UCSD-AML1 (cell line): ENCODE results near the gene PPP3CA.

Experiments used
- DNase-seq: peaks from one replicate; lab custom pipeline; 2025; ENCODE audit not compliant: unreplicated experiment; lab: John Stamatoyannopoulos, UW

The PPP3CA gene

DNA sequence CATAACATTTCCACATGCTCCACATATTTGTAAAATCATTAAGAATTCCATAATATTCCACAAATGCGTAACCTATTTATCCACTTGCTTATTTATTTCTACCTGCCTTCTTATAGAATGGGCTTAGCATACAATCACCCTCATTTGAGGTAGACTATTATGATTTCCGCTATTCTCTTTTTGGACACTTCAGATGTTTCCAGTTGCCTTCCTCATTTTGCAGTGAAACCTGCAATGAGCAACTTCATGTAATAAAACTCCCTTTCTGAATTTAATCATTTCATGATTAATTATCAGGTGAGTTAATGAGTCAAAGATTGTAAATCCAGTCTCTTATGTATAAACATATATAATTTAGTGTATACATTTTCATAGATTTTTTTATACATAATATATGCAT, 58.0 kb downstream of the PPP3CA start:
- no peak for DNase-seq

DNA sequence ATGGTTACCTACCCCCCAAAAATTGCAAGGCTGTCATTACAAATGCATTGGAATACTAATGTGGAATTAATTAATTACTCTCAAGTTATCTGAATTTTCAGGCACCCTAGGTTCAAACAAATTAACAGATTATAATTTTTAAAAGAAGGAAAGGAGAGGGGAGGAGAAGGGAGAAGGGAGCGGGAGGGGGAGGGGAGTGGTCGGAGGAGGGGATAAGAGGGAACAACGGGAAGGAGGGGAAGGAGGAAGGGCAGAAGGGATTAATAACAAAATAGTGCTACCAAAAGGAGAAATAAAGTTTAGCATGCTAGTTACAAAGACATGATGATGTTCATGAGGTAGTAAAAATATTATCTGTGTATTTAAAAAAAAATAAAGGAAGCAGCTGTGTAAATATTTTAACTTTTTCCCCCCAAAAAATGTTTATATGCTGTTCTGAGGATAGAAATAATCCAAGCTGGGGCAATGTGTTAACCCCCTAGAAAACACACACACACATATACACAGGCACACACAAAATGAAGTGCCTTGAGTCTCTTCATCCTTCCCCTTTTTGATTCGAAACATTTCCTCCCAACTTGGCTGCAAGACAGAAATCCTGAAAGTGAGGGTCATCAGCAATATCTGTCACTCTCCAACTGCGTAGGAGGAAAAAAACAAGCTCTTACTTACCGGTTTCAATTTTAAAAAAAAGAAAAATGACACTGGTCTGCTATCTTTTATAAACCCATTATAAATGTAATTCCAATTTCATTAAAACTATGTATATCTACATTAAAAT, 58.8 kb downstream of the PPP3CA start:
- no peak for DNase-seq

DNA sequence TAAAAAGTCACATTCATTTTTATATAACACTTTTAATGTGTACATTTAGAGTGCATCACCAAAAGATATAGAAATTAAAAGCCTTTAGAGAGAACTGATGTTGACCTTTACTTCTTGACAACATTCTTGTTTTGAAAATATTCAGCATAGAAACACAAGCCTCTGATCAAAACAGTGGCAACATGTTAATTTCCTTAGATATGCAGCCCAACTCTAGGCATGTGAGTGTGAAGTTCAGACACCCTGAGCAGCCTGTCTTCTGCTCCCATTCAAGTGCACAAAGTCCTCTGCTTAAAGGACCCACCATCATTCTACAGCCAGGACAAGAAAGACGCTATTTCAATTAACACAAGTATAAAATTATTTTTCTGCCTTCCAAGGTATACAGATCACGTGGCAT, 60.0 kb downstream of the PPP3CA start:
- DNase-seq: no peak

DNA sequence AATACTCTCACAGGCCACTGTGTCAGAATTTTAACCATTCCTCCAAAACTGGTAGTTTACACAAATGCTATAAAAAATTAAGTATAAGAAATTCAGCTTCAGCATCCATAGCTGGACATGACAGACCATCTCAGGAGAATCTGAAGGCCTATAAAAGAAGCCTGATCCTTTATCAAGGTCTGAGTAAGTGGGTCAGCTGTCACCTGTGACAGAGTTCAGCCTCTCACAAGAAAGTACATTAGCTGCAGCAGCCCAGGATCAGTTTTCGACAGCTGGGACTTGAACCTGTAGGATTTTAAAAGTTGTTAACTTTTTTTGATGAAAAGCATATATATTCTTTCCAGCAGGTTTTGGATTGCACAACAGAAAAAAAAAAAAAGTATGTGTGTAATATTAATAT, 60.7 kb downstream of the PPP3CA start:
- no peak for DNase-seq

DNA sequence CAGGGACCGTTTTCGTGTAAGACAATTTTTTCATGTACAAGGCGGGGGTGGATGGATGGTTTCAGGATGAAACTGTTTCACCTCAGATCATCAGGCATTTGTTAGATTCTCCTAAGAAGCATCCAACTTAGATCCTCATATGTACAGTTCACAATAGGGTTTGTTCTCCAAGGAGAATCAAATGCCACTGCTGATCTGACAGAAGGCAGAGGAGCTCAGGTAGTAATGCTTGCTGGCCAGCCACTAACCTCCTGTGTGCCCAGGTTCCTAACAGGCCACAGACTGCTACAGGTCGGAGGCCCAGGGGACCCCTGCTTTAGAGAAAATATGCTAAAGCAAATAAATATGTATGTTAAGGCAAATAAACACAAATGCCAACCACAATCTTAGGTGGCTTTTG, 61.3 kb downstream of the PPP3CA start:
- no peak for DNase-seq

DNA sequence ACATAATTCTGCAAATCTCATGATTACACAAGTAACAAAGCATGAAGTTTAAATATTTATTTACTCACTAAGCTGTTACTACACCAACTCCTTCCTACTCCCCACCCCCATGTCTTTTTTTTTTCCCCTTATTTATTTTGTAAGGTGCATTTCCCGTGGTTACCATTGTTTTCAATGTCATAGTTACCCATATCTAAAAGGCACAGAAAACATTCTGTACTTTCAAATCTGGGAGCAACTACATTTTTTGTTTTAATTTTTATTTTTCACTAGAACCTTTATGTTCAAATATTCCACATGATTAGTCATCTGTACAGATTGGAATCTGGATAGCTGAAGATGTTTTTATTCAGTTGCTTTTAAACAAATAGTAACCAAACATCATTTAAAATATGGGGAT, 62.8 kb downstream of the PPP3CA start:
- DNase-seq: no peak

DNA sequence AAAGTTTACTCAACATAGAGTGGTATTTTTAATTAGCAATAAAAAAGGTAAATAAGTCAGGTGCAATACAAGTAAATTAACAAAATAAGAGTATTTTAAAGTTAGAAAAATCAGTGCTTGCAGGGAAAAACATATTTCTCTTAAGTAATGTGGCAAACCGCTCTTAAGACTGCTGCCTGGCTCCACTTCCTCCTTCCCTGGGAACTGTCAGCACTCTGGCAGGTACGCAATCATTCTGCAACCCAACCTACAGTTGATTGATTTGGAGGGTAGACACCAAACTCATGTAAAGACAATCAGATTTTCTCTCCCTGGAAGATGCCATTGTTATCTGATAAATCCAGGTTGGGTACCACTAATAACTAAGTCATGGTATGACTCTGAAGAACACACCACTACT, 63.9 kb downstream of the PPP3CA start:
- no peak for DNase-seq

DNA sequence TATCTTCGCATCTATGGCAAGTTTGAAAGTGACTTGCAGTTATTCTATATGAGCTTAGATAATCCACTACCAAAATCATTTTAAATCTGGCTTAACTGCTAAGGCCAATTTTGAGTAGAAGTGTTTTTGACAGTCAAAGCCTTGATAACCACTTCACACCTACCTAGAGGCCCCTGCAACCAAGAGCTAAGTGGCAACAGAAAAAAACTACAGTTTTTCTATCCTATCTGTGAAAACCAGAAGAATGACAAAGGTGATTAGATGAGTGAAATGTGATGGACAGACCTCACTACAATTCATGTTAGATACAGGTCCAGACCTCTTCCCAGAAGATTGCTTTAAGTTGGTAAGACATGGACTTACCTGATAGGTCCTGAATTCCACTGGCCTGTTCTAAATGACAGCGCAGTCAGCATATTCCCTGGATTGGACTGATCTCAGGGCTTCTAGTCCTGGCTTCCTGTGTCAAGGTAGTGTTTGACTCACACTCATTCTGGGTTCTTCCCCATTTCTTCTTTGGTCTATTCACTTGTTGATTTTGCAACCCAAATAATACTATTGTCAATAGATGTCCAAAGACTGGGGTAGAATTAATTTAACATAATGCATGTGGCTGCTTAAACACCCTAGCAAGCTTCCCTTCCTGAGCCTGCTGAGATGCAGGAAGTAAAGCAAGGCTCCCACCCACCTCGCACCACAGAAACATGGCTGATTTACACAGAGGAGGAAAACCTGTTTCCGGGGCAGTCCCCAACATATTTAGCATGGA, 65.1 kb downstream of the PPP3CA start:
- peak; percentile 48 for DNase-seq

DNA sequence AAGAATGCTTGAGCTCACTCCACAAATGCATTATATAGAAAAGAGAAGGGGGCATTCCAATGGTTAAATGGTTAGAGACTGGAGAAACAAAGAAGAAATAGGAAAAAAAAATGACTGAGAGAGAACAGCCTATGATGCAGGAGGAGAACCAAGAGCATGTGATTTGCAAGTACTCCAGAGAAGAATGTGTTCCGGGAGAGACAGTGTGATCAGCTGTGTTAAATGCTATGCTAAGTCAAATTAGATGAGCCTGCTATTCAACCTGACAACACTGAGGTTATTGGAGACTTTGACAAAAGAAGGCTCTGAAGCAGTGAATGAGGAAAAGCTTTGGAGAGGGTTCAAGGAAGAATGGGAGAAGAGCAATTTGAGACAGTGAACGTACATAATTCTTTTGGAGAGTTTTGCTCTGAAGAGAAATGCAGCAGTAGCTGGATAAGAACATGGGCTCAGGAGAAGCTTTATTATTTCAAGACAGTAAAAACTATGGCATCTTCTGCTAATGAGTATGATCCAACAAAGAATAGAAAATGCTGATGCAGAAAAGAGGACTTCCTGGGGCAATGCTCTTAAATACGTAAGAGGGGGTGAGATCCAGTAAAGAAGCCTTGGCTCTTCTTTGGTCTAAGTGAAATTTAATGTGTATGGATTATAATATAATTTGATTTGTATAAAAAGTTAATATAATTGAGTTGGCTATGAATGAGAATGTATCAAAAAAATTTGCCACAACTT, 66.3 kb downstream of the PPP3CA start:
- DNase-seq: no peak

DNA sequence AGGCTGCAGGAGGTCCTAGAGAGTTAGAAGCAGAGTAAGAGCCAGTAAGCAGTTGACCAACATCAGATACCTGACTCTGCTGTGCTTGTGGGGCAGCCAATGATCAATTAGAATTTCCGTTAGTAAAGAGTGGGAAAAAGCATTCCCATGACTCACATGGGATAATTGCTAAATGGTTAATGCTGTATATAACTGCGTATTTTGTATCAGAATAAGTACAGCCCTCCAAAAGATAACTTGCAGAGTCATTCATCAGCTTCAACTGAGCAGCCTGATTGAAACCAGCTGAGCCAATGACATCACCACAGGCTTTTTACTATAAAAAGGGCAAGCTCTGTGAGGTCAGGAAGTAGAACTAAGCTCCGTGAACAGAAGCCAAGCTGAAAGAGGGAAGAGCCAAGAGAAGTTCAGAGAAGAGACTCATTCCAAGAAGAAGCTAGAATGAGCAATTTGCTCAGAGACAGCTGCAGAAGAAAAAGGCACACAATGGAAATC, 67.9 kb downstream of the PPP3CA start:
- DNase-seq: no peak

DNA sequence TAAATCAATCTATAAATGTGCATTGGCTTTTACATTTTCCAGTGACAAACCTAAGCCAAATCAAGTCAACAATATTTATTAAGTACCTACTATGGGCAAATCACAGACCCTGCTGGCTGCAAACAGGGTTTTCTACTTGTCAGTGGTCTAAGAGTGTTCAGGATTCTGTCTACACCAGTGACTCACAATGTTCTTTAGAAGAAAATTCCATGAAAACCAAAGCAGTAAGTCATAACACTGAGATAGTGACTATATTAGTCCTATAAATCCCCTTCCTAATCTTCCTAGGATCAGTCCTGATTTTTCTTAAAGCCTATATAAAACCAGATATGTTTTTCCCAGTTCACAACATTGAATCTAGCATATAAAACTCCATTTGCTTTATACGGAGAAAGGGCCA, 69.7 kb downstream of the PPP3CA start:
- DNase-seq: no peak

DNA sequence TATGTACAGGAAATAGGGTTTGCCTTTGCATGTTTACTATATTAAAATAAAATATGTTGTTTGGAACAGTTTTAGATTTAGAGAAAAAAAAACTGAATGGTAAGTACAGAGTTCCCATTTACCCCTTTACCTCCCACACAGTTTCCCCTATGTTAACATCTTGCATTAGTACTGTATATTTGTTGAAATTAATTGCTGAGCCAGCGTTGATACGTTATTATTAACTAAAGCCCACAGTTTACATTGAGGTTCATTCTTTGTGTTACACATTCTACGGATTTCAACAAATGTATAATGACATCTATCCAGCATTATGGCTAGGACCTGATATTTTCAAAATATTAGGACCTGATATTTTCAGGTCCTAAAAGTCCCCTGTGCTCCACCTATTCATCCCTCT, 70.7 kb downstream of the PPP3CA start:
- no peak for DNase-seq

DNA sequence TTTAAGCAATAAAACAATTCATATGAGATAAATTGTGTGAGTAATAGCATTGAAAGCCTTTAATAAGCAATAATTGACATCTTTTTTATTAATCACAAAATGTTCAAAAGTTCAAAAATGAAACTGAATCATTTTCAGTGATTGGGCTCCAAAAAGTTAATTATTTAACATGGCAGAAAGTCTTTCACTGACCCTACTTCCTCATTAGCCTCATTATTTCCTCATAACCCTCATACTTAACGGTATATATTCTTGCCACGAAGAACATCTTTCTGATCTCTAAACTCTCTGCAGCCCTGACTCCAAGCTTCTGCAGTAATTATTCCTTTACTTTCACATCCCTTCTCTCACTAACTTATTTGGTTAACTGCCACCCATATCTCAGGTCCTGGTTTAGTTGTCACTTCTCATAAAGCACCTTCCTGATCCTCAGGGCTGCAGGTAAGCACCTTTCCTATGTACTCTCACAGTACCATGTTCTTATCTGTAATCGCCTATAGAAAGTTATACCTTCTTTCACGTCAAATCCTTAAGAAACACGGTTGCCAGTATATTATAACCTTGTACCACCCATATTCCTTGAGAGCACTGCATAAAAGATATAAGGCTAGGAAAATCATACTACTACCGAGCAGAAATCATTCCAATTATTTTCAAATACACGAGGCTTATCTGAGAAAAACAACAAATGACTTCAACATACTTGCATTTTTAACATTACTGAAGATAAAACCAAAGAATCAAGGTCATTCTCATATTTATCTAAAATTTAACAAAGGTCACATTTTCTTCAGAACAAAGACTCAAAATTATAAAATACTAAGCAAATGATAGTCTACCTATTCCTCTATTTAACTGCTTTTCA, 72.2 kb downstream of the PPP3CA start:
- no peak for DNase-seq

DNA sequence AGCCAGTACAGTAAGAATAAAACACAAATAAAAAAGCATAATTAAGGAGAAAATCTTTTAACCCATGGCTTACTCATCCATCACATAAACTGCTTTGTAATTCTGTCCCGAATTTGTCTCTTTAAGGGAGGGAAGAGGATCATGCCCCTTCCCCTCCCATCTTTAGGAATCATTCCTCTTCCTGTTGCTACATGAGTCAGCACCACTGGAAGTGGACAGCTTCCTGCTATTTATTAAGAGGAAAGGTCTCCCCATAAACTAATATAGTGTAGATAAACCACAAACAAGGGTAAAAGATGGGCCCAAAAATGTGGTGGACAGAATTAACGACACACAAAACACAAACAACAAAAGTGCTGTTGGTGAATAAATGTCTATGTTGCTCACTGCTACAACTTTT, 75.8 kb downstream of the PPP3CA start:
- no peak for DNase-seq

DNA sequence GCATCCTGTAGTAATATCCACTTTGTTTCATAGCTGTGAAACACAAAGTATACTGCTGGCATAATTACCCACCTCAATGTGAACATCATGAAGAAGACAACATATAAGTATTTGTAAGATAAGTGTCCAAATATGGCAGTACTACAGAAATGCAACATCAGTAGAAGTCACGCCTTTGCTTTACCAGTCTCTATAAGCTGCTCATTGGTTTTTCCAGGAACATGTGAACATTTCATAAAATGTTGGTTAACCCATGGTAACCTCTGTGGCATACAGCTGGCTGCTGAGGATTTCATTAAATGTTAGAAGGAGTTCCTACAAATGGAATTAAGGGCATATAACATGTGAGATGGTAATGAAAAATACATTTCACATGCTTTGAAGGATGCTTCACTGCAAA, 77.6 kb downstream of the PPP3CA start:
- no peak for DNase-seq

DNA sequence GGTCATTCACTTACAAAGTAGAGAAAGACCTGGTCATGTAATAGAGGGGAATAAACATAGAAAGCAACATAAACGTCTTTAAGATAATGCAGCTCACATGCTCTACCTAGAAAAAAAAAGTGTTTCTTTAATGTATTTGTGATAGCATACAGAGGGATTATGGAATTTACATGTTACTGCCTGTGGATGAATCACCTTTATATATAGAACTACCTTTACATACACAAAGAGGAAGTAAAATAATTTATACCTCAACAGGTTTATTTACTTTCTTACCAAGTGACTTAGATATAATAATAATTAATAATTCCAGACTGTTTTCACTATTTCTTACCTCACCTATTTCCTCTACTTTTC, 81.5 kb downstream of the PPP3CA start:
- no peak for DNase-seq

DNA sequence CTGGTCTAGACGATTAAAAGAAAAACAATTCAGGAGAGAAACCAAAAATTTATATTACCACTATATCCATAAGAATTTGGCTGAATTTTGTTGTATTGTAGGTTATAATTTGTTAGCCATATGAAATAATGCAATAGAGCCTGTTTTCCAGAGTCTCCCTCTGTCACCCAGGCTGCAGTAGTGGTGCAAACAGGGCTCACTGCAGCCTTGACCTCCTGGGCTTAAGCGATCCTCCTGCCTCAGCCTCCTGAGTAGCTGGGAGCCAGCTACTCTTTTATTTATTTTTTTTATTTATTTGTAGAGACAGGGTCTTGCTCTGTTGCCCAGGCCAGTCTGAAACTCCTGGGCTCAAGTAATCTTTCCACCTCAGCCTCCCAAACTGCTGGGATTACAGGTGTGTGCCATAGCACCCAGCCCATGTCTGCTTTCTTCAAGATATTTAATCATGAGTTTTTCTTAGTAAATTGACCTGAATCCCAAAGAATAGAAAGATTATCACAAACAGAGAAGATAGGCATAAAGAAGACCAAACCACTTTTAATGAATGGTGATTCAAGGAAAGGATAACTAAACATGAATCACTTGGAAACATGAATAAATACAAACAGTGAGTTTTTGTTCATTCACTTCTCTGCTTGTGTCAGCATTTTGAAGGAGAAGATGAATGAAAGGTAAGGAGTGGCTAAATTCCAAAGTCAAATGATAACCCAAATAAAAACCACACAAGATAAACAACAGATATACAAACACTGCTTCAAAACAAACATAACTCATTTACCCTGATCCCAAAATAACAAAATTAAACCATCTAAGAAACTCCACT, 82.1 kb downstream of the PPP3CA start:
- DNase-seq: no peak

DNA sequence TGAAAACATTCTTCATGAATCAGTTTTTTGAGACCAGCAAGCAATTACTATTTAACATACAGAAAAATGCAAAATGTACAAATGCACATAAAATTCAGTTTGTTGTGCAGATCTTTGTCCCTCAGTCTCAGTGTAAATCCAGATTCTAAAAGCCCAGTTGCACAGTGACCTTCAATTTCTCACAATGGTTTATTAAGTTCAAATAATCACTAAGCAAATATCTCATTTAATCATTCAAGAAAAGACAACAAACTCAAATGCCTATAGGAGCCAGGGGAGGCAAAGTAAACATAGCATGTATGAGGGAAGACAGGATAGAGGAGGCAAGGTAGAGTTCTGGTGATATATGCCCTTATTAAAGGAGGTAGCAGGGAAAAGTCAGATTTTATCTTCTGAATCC, 82.8 kb downstream of the PPP3CA start:
- no peak for DNase-seq

DNA sequence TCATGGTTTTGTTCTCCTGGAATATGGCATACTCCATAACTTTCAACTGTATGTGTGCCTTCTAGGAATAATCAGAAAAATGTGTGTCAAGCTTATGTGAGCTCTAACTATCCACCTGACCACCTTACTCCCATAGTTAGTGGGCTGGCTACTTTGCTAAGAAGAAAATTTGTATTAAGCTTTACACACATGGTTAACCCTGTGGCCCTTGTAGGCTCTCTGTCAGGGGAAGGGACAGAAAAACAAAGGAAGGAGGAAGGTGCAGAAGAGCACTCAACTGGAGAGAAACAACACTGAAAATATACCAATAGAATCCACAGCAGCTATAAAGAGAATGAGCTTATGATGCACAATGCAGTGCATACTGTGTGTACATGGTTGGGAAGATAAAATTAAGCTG, 84.6 kb downstream of the PPP3CA start:
- DNase-seq: no peak

DNA sequence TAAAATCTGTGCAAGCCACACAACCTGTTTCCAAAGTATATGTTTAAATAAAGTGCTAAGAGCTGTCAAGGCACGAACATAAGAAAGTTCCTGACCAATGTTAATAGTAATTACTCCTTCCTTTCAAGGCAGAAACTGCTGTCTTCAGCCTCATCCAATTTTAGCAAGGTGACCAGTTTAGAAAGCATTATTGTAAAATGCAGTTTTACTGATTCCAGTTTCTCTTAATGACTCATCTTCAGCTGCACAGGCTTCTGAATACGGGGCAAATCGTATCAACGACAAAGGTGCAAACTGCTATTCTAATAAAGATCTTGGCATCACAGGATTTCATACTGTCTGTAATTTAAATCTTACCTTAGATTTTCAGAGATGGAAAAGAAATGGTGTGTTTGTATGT, 87.5 kb downstream of the PPP3CA start:
- DNase-seq: no peak
